NCI-H146 (cell line): ENCODE data around the gene CYSTM1.
A peak's percentile ranks its signal among the peaks of the same experiment; 100 is the strongest.

Experiments used
- DNase-seq: peaks from one replicate; lab custom pipeline; 2025; lab: John Stamatoyannopoulos, UW

Gene CYSTM1

DNA sequence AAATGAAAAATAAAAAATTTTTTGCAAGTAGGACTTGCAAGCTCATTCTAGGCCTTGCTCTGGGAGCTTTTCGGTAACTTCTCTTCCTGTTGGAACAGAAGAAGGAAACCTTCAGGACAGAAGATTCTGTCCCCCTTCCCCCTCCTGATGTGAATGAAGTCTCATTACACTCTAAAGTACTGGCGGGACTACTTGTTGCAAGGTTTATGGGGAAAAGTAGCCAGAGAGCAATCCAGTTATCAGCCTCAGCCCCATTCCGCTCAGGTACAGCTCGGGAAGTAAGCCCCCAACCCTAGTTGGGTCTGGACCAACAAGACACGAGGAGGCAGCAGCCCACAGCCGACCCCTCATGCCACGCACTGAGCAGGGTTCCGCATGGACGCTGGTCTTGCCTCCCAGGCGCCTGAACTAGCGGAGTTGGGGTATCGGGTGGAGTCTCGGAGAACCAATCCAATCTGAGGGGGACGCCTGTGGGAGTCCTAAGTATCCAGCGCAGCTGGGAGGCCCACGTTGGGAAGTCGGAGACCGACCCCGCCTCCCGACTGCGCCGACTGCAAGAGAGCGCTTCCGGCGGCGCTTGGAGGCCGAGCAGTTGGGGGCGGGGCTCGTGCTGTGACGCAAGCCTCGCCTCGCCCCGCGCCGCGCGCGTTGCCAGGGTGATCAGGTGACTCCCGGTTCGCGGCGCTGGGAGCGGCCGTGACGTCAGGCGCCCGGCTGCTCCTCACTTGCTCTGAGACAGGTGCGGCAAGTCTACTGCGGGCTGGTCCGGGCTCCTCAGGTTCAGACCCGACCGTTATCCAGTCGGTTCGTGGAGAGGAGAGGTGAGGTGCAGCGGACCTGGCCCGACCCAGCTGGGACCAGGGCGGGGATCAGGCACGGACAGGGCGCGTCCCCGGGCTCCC is at the start of gene CYSTM1:
CYSTM1 (plus strand) TSS at position 724 of the 902 bp plus-strand sequence. CDS start 19,278 bp downstream, outside the sequence.
- DNase-seq, result peak; percentile 93

- DNase-seq, result no peak
Measured at GRCh38 chr5:140125637-140126036, 49.4 kb upstream of the CYSTM1 start, which contains the start of gene IGIP. IGIP (plus strand) TSS chr5:140125937; CDS start chr5:140128477, 2,540 bp downstream.

- DNase-seq, result no peak
Measured at GRCh38 chr5:140126315-140127012, 48.5 kb upstream of the CYSTM1 start.

DNA sequence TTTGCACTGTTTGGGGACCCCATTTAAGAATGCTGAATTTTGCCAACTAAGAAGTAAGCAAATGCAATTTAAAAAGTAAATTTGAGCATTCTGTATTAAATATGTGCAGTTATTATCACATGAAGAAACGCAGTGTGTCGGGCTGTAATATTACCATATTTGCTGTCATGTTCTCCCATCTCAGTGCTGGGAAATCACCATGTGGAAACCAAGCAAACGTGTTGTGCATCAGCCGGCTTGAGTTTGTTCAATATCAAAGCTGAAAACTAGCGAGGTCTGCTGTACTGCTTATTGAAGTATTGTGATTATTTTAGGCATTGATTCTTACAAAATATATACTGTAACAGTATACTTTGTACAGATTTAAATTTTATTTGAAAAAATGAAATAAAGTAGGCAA is 46.6 kb upstream of the CYSTM1 start:
- no peak for DNase-seq

- no peak for DNase-seq
Measured at GRCh38 chr5:140130949-140131733, 43.8 kb upstream of the CYSTM1 start.

DNA sequence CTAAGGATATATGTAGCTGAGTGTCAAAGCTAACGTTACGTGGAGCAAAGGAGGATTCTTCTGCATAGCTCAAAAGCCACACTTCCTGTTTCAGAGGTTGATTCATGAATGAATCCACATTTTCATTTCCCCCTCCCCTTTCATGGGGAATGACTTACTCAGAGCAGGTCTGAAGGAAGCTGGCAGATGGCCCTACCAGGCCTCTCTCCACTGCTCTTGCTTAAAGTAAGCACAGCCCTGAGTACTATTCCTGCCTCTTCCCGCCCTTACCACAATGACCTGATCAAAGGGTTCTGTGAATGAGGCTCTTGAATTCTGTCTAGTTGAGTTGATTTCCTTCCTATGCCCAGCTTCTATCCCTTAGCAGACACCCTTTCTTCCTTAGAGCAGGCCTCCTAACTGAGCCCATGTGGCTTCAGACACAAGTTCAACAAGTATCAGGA is 43.0 kb upstream of the CYSTM1 start:
- no peak for DNase-seq

GRCh38 chr5:140133514-140134167 is 41.3 kb upstream of the CYSTM1 start:
- no peak for DNase-seq

DNA sequence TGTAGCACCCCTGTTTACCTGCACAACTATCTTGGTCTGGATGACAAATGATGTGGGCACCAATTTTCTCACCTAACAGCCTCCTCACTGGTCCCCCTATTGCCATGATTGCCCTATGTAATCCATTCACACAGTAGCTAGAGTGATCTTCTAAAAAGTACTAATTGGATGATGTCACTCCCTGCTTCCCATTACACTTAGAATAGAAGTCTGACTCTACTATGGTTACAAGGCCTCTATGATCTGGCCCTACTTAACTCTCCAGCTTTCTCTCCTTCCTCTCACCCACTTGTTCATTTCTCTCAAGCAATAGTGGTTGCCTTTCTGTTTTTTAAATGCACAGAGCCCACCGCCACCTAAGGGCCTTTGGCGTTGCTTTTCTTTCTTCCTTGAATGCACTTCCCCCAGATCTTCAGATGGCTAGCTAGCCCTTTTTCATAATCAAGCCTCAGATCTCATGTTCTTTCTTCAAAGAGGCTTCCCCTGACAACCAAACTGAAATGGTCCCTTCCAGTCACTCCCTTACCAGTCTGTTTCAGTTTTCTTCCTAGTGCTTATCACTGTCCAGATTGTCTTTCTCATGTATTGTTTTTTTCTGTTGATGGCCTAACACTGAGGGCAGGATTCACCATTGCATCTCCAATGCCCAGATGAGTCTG is 40.6 kb upstream of the CYSTM1 start:
- DNase-seq, result no peak

DNA sequence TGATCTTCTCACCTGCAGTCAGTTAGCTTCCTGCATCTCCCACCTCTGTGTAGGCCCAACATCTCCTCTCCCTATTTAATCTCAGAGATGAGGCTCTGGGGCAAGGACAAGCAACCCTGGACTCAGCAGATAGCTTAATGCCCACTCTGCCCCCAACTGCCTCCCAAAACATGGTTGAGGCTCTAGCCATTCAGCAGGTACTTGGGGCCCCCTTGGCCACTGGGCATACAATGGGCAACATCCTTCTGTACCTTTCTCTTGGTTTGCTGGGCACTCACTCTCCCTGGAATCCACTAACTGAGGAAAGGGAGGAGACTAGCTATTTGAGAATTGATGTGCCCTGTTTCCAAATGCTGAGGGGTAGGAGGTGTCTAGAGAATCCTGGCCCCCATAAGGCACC is 39.9 kb upstream of the CYSTM1 start:
- DNase-seq, result no peak

DNA sequence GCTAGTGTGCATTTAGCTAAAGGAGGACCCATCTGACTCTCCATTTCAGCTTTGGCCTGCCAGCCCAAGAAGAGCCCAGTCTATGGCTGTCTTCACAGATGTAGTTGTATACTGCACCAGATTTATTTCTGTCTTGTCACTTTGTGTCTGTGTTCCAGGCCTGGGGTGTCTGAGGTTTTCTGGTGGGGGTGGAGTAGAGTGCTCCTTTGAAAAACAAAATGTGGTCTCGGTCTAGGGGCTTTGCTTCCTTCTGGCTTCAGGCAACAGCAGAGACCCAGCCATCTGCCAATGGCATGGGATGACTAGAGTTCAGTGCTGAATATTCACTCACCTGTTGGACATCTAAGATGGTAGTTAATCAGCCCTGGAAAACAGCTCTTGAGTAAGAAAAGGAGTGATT is 38.4 kb upstream of the CYSTM1 start:
- no peak for DNase-seq

GRCh38 chr5:140140435-140140834 is 34.6 kb upstream of the CYSTM1 start:
- DNase-seq, result no peak

- DNase-seq, result no peak
Measured at GRCh38 chr5:140141241-140141640, 33.7 kb upstream of the CYSTM1 start.

DNA sequence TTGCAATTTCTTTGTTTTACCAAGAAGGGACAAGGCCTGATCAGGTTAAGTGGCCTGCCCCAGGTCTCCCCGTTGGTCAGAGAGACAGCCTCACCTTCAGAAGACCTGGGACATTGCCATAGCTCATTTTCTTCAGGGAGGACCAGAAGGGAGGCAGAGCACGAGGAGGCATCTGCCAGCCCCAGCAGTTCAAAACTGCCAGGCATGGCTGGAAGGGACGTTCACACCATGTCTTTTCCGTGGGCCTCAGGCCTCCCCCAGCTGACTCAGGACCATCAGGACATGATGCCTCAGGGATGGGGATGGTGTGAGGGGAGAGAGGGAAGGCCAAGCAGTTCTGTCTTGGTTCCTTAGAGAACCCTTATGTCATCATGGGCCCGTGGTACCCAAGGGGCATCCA is 32.7 kb upstream of the CYSTM1 start:
- no peak for DNase-seq

DNA sequence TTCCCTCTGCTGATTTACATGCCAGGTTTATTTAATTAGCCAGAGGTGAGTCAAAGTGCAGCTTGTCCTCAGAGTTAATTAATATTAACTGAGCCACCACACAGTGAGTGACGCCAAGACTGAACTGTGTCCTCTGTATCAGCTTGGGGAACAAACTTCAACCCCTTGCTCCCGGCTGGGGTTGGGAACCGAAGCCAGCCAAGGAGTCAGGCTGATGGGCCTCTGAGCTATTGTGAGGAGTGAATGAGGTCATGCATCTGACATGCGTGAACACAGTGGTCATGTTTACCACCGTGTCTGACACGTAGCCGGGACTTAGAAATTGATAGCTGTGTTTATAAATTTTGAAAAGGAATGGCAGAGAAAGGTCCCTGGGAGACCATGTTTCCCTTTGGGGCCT is 32.1 kb upstream of the CYSTM1 start:
- DNase-seq, result no peak

DNA sequence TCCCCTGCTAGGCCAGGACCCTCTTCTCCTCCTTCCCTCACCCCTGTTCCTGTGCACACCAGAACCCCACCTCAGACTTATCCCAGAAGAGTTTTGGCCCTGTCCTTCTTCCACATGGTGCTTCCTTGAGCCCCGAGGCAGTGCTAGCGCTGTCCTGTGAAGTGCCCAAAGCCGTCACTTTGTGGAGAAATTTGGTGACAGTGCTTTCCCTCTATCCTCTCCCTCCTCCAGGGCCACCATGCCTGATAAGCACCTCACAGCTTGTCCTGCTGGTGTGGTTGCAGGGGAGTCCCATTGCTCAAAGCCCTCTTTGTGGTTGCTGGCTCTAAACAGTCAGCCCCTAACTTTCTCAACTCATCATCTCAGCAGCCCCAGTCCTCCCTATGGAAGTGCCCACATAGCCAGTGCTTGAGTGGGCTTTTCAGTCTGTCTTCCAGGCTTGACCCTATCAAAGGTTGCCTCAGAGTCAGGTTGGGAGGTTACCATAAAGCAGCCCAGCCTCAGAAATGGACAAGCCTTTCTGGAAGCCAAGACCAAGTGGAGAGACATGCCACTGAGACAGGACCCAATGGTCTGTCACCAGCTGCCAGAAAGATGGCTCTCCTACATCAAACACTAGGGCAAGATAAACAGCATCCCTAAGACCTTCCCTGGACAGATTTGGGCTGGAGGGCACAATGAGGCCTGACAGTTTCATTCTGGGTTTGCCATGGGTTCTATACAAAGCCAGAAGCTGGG is 31.3 kb upstream of the CYSTM1 start:
- DNase-seq, result no peak

- DNase-seq, result no peak
Measured at GRCh38 chr5:140145256-140145655, 29.7 kb upstream of the CYSTM1 start.

- DNase-seq, result peak; percentile 12
Measured at GRCh38 chr5:140145818-140146522, 29.0 kb upstream of the CYSTM1 start.

DNA sequence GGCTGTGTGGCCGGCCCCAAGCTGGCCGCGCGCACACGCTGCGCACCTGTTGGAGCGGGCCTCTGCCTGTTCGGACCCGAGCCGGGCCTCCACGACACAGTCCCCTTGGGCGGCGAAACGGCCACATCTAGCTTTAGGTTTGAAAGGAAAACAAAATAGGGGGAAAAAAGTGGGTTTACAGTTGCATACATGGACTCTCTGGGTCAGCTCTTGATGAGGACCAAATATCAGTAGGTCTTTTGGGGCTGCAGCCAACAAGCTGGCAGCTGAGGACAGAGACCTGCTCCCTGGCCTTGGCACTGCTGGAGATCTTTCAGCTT is 28.5 kb upstream of the CYSTM1 start:
- DNase-seq, result no peak

DNA sequence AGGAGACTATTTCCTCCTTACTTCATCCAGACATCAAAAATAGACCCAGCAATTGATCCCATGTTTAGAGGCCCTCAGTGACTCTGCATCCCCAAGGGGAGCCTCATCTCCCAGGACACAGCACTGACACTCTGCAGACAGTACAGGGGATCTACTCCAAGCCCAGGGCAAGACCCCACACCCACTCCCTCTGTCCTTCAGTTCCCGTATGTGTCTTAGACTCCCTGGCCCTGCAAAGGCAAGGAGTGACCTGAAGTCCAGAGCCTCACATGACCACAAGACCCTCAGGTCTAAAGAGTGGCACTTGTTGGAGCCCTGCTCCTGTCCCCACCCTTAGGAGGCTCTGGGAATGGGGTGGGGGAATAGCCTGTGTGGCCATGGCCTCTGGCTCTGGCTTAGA is 27.5 kb upstream of the CYSTM1 start:
- DNase-seq, result no peak

DNA sequence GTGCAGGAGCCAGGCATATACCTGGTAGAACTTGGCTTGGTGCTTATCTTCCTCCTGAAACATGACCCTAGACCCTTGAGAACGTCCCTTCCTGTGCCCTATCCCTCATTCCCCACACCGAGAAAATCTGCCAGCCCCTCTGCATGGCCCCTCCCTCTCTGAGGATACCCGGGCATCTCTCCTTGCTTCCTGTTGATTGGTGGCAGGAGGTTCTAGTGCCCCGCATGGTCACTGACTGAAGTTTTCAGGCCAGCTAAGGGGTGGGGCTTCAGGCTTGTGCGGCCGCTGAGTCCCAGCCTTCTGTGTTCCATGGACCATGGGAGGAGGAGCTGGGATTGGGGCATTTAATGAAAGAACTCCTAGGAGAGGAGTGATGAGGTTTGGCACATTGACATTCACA is 26.5 kb upstream of the CYSTM1 start:
- DNase-seq, result peak; percentile 5
